Panc1 (cell line): ENCODE measurements around the gene EVI2B. TPM values are rescaled to one million over a fixed set of nuclear protein-coding genes. Genes with fewer than 3 reads are reported as not detected.

Experiments used
- ATAC-seq: fragments of 200-7000 bp; cut with Tn5 transposase; 2 replicates; pipeline ENCODE4 v1.9.1; 2020; ENCODE audit warnings: mild to moderate bottlenecking, moderate library complexity
- BruUV-seq: library from RNA; stranded (reverse); fragments of 400-500 nt; replicated peaks from 2 replicates; lab custom pipeline; 2021; lab: Mats Ljungman, UMichigan
- CTCF ChIA-PET: fragments of 300-600 bp; sonication (Branson Sonifier 250); formaldehyde crosslinking; loops from one replicate; lab custom pipeline; 2022; ENCODE audit warnings: antibody characterized with exemption; lab: Charles Lee
- POLR2A ChIA-PET: fragments of 300-600 bp; sonication (Branson Sonifier 250); formaldehyde crosslinking; loops from one replicate; lab custom pipeline; 2022; ENCODE audit warnings: antibody characterized with exemption; lab: Charles Lee
- DNase-seq: peaks from one replicate; pipeline ENCODE4 v3.0.0-alpha.2; 2010; ENCODE audit warnings: low read depth, low spot score
- H3K27ac ChIP-seq: 2 replicates; pipeline ENCODE4 v1.5.1; 2011; ENCODE audit warnings: mild to moderate bottlenecking, low read length, inconsistent platforms
- H3K27me3 ChIP-seq: fragments of 200-500 bp; sonication (Bioruptor generic); 2 replicates; pipeline ENCODE4 v1.6.0; 2014; ENCODE audit warnings: low read length, inconsistent platforms; ENCODE audit not compliant: control insufficient read depth, insufficient read depth
- H3K36me3 ChIP-seq: fragments of 200-500 bp; sonication (Bioruptor generic); 2 replicates; pipeline ENCODE4 v1.5.1; 2014; ENCODE audit warnings: inconsistent platforms, mild to moderate bottlenecking, low read length, moderate library complexity; ENCODE audit not compliant: control insufficient read depth, insufficient read depth
- H3K4me1 ChIP-seq: 2 replicates; pipeline ENCODE4 v1.5.1; 2011; ENCODE audit warnings: inconsistent platforms, mild to moderate bottlenecking, low read length, moderate library complexity; ENCODE audit not compliant: control insufficient read depth, insufficient read depth
- H3K4me3 ChIP-seq, 2 experiments: 2 replicates each; pipeline ENCODE4 v1.5.1; 2011 to 2012; ENCODE audit warnings: low read depth in 2 of 2, low read length in 2 of 2, mild to moderate bottlenecking in 2 of 2, inconsistent platforms in 1 of 2, moderate library complexity in 1 of 2
- H3K9me3 ChIP-seq: fragments of 200-500 bp; sonication (Bioruptor generic); 2 replicates; pipeline ENCODE4 v1.5.1; 2014; ENCODE audit warnings: low read depth, mild to moderate bottlenecking, inconsistent platforms, low read length, moderate library complexity; ENCODE audit not compliant: control insufficient read depth, insufficient read depth
- CTCF ChIP-seq: fragments of 450-650 bp; IDR thresholded peaks from 2 replicates; pipeline ENCODE4 v1.5.1; 2017; ENCODE audit warnings: mild to moderate bottlenecking
- POLR2AphosphoS5 ChIP-seq: IDR thresholded peaks from 2 replicates; pipeline ENCODE4 v1.6.1; 2012; ENCODE audit warnings: mild to moderate bottlenecking, low read depth, low read length, moderate library complexity
- REST ChIP-seq, 2 experiments: IDR thresholded peaks; 2 replicates each; pipeline ENCODE4 v1.6.1; 2011 to 2012; ENCODE audit warnings: low read depth in 2 of 2, control low read depth in 1 of 2, low read length in 1 of 2, mild to moderate bottlenecking in 1 of 2, moderate library complexity in 1 of 2; ENCODE audit not compliant: insufficient read depth in 1 of 2
- SIN3A ChIP-seq: IDR thresholded peaks from 2 replicates; pipeline ENCODE4 v1.6.1; 2012; ENCODE audit warnings: low read depth, mild to moderate bottlenecking, low read length, moderate library complexity, borderline replicate concordance; ENCODE audit not compliant: insufficient read depth
- TCF7L2 ChIP-seq: IDR thresholded peaks from 2 replicates; pipeline ENCODE4 v1.6.1; 2011; ENCODE audit warnings: mild to moderate bottlenecking, low read depth, low read length, inconsistent platforms
- in situ Hi-C: cut with HindIII; loops from 2 replicates; pipeline ENCODE4 v1.10.0; 2016; ENCODE audit warnings: low sequenced_read_pairs, low pct_unique_long_range_greater_than_20kb
- intact Hi-C: fragments of 100-400 bp; cut with micrococcal nuclease; formaldehyde crosslinking; loops from one replicate; pipeline ENCODE4 v1.10.0; 2022; ENCODE audit not compliant: unreplicated experiment
- total RNA-seq: library from RNA; stranded (reverse); gene quantifications from one replicate; pipeline ENCODE4 v1.2.1, GENCODE V29; 2021; ENCODE audit not compliant: unreplicated experiment

Gene EVI2B
- total RNA-seq, 1 experiment from 2014 or later, result 0.08 TPM

GRCh38 chr17:31256936-31257335 lies 56.9 kb downstream of the EVI2B start:
- POLR2A ChIA-PET, result no interaction called here
- TF ChIP-seq REST (IDR thresholded peaks at IDR 0.05; ENCODE audit: insufficient read depth in 1 of 2, low read depth in 2 of 2, low read length in 1 of 2) (no peak), SIN3A (no peak), POLR2AphosphoS5 (no peak), TCF7L2 (no peak), CTCF (no peak)
- no peaks in the 10 kb centered on the region for H3K9me3 ChIP-seq
- no peak overlapping the region for H3K27ac ChIP-seq
- ATAC-seq (no peak), DNase-seq (no peak)
- no peaks in the 10 kb centered on the region for H3K4me1 ChIP-seq
- no peaks in the 10 kb centered on the region for H3K27me3 ChIP-seq
- H3K36me3 ChIP-seq, result peaks cover 32% of the 10 kb centered on the region; the same call in 1 of the 2 replicates
- BruUV-seq, result no TSS peak
- in situ Hi-C loops, result no loop called here
- intact Hi-C loops, result no loop called here
- CTCF ChIA-PET, result no interaction called here
- no peak overlapping the region for H3K4me3 ChIP-seq

GRCh38 chr17:31254654-31255053 lies 59.2 kb downstream of the EVI2B start:
- BruUV-seq, result no TSS peak
- ChIA-PET CTCF (interaction anchor here (0.6 to 0.7 kb wide), 2 partner anchors 30 to 45 kb away, joined by 4 to 11 read pairs; no protein-coding TSS in a partner anchor), POLR2A (interaction anchor here (1.0 kb wide), 1 partner anchor 25 kb away, joined by 5 read pairs; no protein-coding TSS in a partner anchor)
- intact Hi-C loops, result no loop called here
- Histone ChIP-seq H3K4me1 (no peaks in the 10 kb centered on the region), H3K27me3 (no peaks in the 10 kb centered on the region), H3K27ac (no peak overlapping the region), H3K4me3 (no peak overlapping the region), H3K9me3 (no peaks in the 10 kb centered on the region), H3K36me3 (peaks cover 35% of the 10 kb centered on the region; the same call in 1 of the 2 replicates)
- ATAC-seq (no peak), DNase-seq (no peak)
- TF ChIP-seq TCF7L2 (no peak), POLR2AphosphoS5 (no peak), SIN3A (no peak), REST (IDR thresholded peaks at IDR 0.05; ENCODE audit: insufficient read depth in 1 of 2, low read depth in 2 of 2, low read length in 1 of 2) (no peak), CTCF (no peak)
- in situ Hi-C loops, result no loop called here
